ENCODE data around the gene EML4.
"Not testable (repeated sequence)": the region's sequence is repeated elsewhere in the genome, so short reads cannot be mapped to it uniquely, and the experiment has no call there.

EML4 gene

GRCh38 chr2:42267530-42267929 lies 98.4 kb downstream of the EML4 start:
- POLR2A ChIA-PET, result no interaction called here
- CTCF ChIA-PET, result interaction anchor here (0.9 to 1.5 kb wide), 4 partner anchors 8 to 37 kb away, joined by 3 read pairs; no protein-coding TSS in a partner anchor
- no peak for TF ChIP-seq CTCF (IDR thresholded peaks at IDR 0.05; ENCODE audit: control extremely low read depth, extremely low read depth, low read depth, missing control alignments)
- no peak for DNase-seq (ENCODE audit: extremely low spot score)

GRCh38 chr2:42268528-42269151 lies 99.5 kb downstream of the EML4 start:
- ChIA-PET CTCF (interaction anchor here (1.1 to 1.8 kb wide), 2 partner anchors 13 to 60 kb away, joined by 3 to 5 read pairs; no protein-coding TSS in a partner anchor), POLR2A (no interaction called here)
- no peak for TF ChIP-seq CTCF (IDR thresholded peaks at IDR 0.05; ENCODE audit: control extremely low read depth, extremely low read depth, low read depth, missing control alignments)
- no peak for DNase-seq (ENCODE audit: extremely low spot score)

- CTCF ChIA-PET, result interaction anchor here (1.3 to 1.8 kb wide), 2 partner anchors 10 to 91 kb away, joined by 3 to 5 read pairs; partner anchors contain the start of gene COX7A2L
- no peak for TF ChIP-seq CTCF (IDR thresholded peaks at IDR 0.05; ENCODE audit: control extremely low read depth, extremely low read depth, low read depth, missing control alignments)
- DNase-seq (ENCODE audit: extremely low spot score), result no peak
- POLR2A ChIA-PET, result no interaction called here
Observed at GRCh38 chr2:42270757-42271156, 101.6 kb downstream of the EML4 start.

GRCh38 chr2:42271246-42271645 lies 102.1 kb downstream of the EML4 start:
- POLR2A ChIA-PET, result interaction anchor here (0.6 kb wide), 1 partner anchor 89 kb away, joined by 4 read pairs; no protein-coding TSS in a partner anchor
- CTCF ChIA-PET; DNase-seq (ENCODE audit: extremely low spot score): not testable (repeated sequence)

- POLR2A ChIA-PET, result no interaction called here
- TF ChIP-seq CTCF (IDR thresholded peaks at IDR 0.05; ENCODE audit: control extremely low read depth, extremely low read depth, low read depth, missing control alignments), result no peak
- CTCF ChIA-PET, result interaction anchor here (0.8 to 1.8 kb wide), 4 partner anchors 8 to 22 kb away, joined by 3 to 5 read pairs (median 4); no protein-coding TSS in a partner anchor
- DNase-seq (ENCODE audit: extremely low spot score), result no peak
Observed at GRCh38 chr2:42274863-42275262, 105.7 kb downstream of the EML4 start.

- POLR2A ChIA-PET, result no interaction called here
- CTCF ChIA-PET, result interaction anchor here (1.3 to 1.7 kb wide), 2 partner anchors 12 to 13 kb away, joined by 4 to 5 read pairs; no protein-coding TSS in a partner anchor
- TF ChIP-seq CTCF (IDR thresholded peaks at IDR 0.05; ENCODE audit: control extremely low read depth, extremely low read depth, low read depth, missing control alignments), result no peak
- no peak for DNase-seq (ENCODE audit: extremely low spot score)
Observed at GRCh38 chr2:42281416-42282081, 112.4 kb downstream of the EML4 start.

- ChIA-PET CTCF (interaction anchor here (1.7 kb wide), 1 partner anchor 11 kb away, joined by 4 read pairs; no protein-coding TSS in a partner anchor), POLR2A (no interaction called here)
- no peak for DNase-seq (ENCODE audit: extremely low spot score)
- no peak for TF ChIP-seq CTCF (IDR thresholded peaks at IDR 0.05; ENCODE audit: control extremely low read depth, extremely low read depth, low read depth, missing control alignments)
Observed at GRCh38 chr2:42284019-42284418, 114.9 kb downstream of the EML4 start.

Data from GM10248 (cell line).